ENCODE data around the gene HOXC4.

Gene HOXC4

GRCh38 chr12:54029529-54030441, 23.9 kb upstream of the HOXC4 start:
- no peak for DNase-seq (ENCODE audit: low spot score)

GRCh38 chr12:54030442-54030801, 23.2 kb upstream of the HOXC4 start:
- DNase-seq (ENCODE audit: low spot score), result no peak

- DNase-seq (ENCODE audit: low spot score), result no peak
These were observed 22.7 kb upstream of the HOXC4 start for GRCh38 chr12:54030889-54031471.

- DNase-seq (ENCODE audit: low spot score), result no peak
These were observed 22.2 kb upstream of the HOXC4 start for GRCh38 chr12:54031480-54031879.

- DNase-seq (ENCODE audit: low spot score), result no peak
These were observed 21.5 kb upstream of the HOXC4 start for GRCh38 chr12:54032086-54032619.

- peak; percentile 85 for DNase-seq (ENCODE audit: low spot score)
These were observed 21.0 kb upstream of the HOXC4 start, which contains the start of gene HOXC5 for GRCh38 chr12:54032627-54033100. TSS of gene HOXC5 (plus strand) at chr12:54033050. CDS start at chr12:54033123, 73 bp downstream.

- DNase-seq (ENCODE audit: low spot score), result no peak
These were observed 20.3 kb upstream of the HOXC4 start for GRCh38 chr12:54033106-54033979.

GRCh38 chr12:54033980-54034784, 19.5 kb upstream of the HOXC4 start:
- DNase-seq (ENCODE audit: low spot score), result no peak

- no peak for DNase-seq (ENCODE audit: low spot score)
These were observed 18.8 kb upstream of the HOXC4 start for GRCh38 chr12:54034785-54035310.

GRCh38 chr12:54035568-54036264, 17.9 kb upstream of the HOXC4 start:
- no peak for DNase-seq (ENCODE audit: low spot score)

- DNase-seq (ENCODE audit: low spot score), result no peak
These were observed 16.8 kb upstream of the HOXC4 start for GRCh38 chr12:54036620-54037359.

- DNase-seq (ENCODE audit: low spot score), result no peak
These were observed 16.0 kb upstream of the HOXC4 start for GRCh38 chr12:54037360-54038283.

GRCh38 chr12:54038284-54038870, 15.3 kb upstream of the HOXC4 start:
- DNase-seq (ENCODE audit: low spot score), result no peak

- no peak for DNase-seq (ENCODE audit: low spot score)
These were observed 14.7 kb upstream of the HOXC4 start for GRCh38 chr12:54038871-54039414.

GRCh38 chr12:54039417-54040147, 14.1 kb upstream of the HOXC4 start:
- no peak for DNase-seq (ENCODE audit: low spot score)

GRCh38 chr12:54040148-54040494, 13.5 kb upstream of the HOXC4 start:
- no peak for DNase-seq (ENCODE audit: low spot score)

- no peak for DNase-seq (ENCODE audit: low spot score)
These were observed 13.0 kb upstream of the HOXC4 start for GRCh38 chr12:54040648-54041047.

Measured in COLO829 (cell line).